ENCODE measurements around the gene PHETA1. TPM values are rescaled to one million over a fixed set of nuclear protein-coding genes. Genes with fewer than 3 reads are reported as not detected.
A peak's percentile ranks its signal among the peaks of the same experiment; 100 is the strongest.

Gene PHETA1
- total RNA-seq, 4 donors from 2014 or later: 8.1 to 23.5 (median 15.3) TPM

DNA sequence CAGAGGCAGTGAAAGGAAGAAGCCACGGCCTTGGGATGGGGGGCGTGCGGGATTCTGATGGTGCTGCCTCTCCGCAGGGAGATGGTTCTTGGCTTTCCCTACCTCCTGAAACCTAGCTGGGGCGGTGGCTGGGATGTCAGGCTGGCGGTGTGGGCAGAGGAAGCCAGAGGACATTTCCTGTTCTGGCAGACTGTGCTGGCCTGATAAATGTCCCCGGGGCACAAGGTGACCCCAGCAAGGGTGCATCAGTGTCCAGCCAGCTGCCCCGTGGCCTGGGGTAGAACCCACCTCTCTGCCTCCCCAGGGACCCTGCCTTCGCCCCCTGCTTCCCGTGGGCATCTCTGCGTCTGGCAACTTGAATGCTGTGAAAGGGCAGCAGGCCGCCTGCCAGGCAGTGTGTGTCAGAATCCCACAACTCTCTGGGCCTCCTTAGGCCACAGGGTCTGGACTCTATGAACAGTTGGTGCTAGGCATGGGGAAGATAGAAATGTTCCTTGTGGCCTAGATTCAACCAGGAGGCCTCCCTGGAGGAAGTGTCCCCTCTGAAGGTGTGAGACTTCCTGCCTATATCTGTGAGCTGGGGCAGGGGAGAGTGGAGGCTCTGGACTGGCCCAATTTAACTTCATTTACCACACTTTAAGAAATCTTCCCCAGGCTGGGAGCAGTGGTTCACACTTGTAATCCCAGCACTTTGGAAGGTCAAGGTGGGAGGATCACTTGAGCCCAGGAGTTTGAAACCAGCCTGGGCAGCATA, 41.7 kb upstream of the PHETA1 start:
- no peaks in the 10 kb centered on the region for H3K36me3 ChIP-seq
- no peak overlapping the region for H3K4me3 ChIP-seq (replicated peaks in 1 of 3)
- intact Hi-C loops (cut with DNase I): no loop called here
- DNase-seq: no peak
- no peaks in the 10 kb centered on the region for H3K9me3 ChIP-seq
- WGBS, 2 donors: 69 to 75% methylated on average over 10 to 12 of the region's 12 CpGs
- peak overlapping the region; percentile 45 to 81 (median 77) for H3K27ac ChIP-seq
- H3K4me1 ChIP-seq: peaks cover 32 to 72% of the 10 kb centered on the region in 2 donors
- H3K27me3 ChIP-seq: no peaks in the 10 kb centered on the region
- TF ChIP-seq POLR2A (IDR thresholded peaks at IDR 0.05): no peak

DNA sequence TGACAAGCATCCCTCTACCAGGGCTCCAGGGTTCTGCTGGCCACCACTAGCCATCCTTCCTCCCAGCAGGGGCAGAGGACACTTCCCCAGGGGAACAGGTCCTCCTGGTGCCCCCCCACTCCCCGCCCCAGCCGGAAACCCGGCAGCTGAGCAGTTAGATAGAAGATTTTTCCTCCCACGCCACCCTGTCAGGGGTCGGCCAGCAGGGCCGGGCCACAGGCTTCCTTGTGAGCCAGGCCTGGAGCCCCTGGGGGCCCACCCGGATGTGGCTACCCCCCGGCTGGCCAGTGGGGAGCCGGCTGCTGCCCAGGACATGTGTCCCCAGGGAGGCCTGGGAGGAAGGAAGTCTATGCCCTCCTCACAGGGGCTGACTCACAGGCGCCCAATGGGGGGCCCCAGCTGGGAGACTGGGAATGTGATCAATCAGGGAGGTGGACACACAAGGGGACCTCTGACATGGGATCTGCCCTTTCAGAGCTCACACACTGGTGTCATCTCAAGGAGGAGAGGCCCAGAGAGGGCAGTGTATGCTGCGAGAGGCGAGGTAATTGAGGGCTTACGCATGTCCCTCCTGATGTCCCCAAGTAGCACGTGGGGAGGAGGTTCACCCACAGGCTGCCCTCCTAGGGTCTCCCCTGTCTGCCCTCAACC, 41.0 kb upstream of the PHETA1 start:
- peak; percentile 28 to 44 for DNase-seq
- Histone ChIP-seq H3K27me3 (no peaks in the 10 kb centered on the region), H3K4me3 (replicated peaks in 1 of 3) (no peak overlapping the region), H3K27ac (peak overlapping the region; percentile 45 to 81 (median 77)), H3K9me3 (no peaks in the 10 kb centered on the region), H3K4me1 (peaks cover 35 to 75% of the 10 kb centered on the region in 2 donors), H3K36me3 (no peaks in the 10 kb centered on the region)
- TF ChIP-seq, protein P1, sequence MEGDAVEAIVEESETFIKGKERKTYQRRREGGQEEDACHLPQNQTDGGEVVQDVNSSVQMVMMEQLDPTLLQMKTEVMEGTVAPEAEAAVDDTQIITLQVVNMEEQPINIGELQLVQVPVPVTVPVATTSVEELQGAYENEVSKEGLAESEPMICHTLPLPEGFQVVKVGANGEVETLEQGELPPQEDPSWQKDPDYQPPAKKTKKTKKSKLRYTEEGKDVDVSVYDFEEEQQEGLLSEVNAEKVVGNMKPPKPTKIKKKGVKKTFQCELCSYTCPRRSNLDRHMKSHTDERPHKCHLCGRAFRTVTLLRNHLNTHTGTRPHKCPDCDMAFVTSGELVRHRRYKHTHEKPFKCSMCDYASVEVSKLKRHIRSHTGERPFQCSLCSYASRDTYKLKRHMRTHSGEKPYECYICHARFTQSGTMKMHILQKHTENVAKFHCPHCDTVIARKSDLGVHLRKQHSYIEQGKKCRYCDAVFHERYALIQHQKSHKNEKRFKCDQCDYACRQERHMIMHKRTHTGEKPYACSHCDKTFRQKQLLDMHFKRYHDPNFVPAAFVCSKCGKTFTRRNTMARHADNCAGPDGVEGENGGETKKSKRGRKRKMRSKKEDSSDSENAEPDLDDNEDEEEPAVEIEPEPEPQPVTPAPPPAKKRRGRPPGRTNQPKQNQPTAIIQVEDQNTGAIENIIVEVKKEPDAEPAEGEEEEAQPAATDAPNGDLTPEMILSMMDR (IDR thresholded peaks at IDR 0.05): no peak
- TF ChIP-seq POLR2A (IDR thresholded peaks at IDR 0.05): no peak
- 73 to 87% methylated on average over 9 to 14 of the region's 14 CpGs for WGBS, 2 donors
- intact Hi-C loops (cut with DNase I): no loop called here

GRCh38 chr12:111409403-111409779, 40.5 kb upstream of the PHETA1 start:
- Histone ChIP-seq H3K9me3 (no peaks in the 10 kb centered on the region), H3K4me3 (replicated peaks in 1 of 3) (no peak overlapping the region), H3K4me1 (peaks cover 40 to 79% of the 10 kb centered on the region in 2 donors), H3K36me3 (no peaks in the 10 kb centered on the region), H3K27me3 (no peaks in the 10 kb centered on the region), H3K27ac (peak overlapping the region in 2 of 3 donors; percentile 77 to 81)
- intact Hi-C loops (cut with DNase I): no loop called here
- DNase-seq: no peak
- WGBS, 2 donors: 65 to 82% methylated on average over 13 to 14 of the region's 15 CpGs
- TF ChIP-seq, protein P1 (IDR thresholded peaks at IDR 0.05): no peak
- TF ChIP-seq POLR2A (IDR thresholded peaks at IDR 0.05): no peak

- DNase-seq: no peak
- no peak for TF ChIP-seq POLR2A (IDR thresholded peaks at IDR 0.05)
- TF ChIP-seq, protein P1 (IDR thresholded peaks at IDR 0.05): no peak
- Histone ChIP-seq H3K9me3 (no peaks in the 10 kb centered on the region), H3K27ac (peak overlapping the region in 2 of 3 donors; percentile 81 to 87), H3K36me3 (no peaks in the 10 kb centered on the region), H3K4me3 (replicated peaks in 1 of 3) (no peak overlapping the region), H3K27me3 (no peaks in the 10 kb centered on the region), H3K4me1 (peaks cover 42 to 75% of the 10 kb centered on the region in 2 donors)
- intact Hi-C loops (cut with DNase I): no loop called here
- 70 to 89% methylated on average over 4 of the region's 4 CpGs for WGBS, 2 donors
These were observed 39.9 kb upstream of the PHETA1 start for GRCh38 chr12:111408686-111409402.

DNA sequence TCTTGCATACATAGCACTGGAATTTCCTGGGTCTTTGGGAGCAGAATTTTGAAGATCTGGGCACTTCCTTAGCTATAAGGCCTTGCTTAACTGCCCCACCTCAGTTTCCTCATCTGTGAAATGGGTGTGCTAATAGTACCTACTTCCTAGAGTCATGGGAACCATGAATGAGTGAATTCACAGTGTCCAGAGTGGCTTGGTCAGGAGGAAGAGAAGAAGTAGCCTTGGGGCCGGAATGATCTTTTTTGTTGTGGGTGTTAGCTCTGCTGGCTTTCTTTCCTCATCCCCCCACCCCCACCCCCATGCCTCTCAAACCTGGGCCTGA, 39.2 kb upstream of the PHETA1 start:
- Histone ChIP-seq H3K9me3 (no peaks in the 10 kb centered on the region), H3K4me1 (peaks cover 46 to 75% of the 10 kb centered on the region in 2 donors), H3K4me3 (replicated peaks in 1 of 3) (peak overlapping the region in 1 of 3 donors; percentile 89), H3K27ac (peak overlapping the region in 2 of 3 donors; percentile 81 to 87), H3K36me3 (no peaks in the 10 kb centered on the region), H3K27me3 (no peaks in the 10 kb centered on the region)
- 69 to 73% methylated on average over 1 of the region's 1 CpG for WGBS, 2 donors
- TF ChIP-seq, protein P1 (IDR thresholded peaks at IDR 0.05): no peak
- intact Hi-C loops (cut with DNase I): no loop called here
- DNase-seq: no peak
